ENCODE results near the gene NUP133. TPM values are rescaled to one million over a fixed set of nuclear protein-coding genes. Genes with fewer than 3 reads are reported as not detected.
A peak's percentile ranks its signal among the peaks of the same experiment; 100 is the strongest.

The NUP133 gene
- total and polyA plus RNA-seq, 4 donors = 5.7 to 22.7 (median 10.4) TPM

- peaks cover 6 to 24% (median 13%) of the 10 kb centered on the region in 4 donors for H3K27me3 ChIP-seq (ENCODE audit: control insufficient read depth in 4 of 4, insufficient read depth in 4 of 4, low read length in 3 of 4)
- H3K9me3 ChIP-seq (ENCODE audit: control insufficient read depth in 4 of 4, low read length in 3 of 4) = no peaks in the 10 kb centered on the region
- WGBS = 4% methylated on average over 16 of the region's 16 CpGs
- peak; percentile 66 for DNase-seq (ENCODE audit: low spot score)
- no peak overlapping the region for H3K27ac ChIP-seq (ENCODE audit: low read depth in 1 of 2, low read length in 2 of 2)
- H3K4me3 ChIP-seq (ENCODE audit: low read depth in 1 of 3, low read length in 3 of 3) = no peak overlapping the region
- H3K4me1 ChIP-seq (ENCODE audit: control insufficient read depth in 4 of 4, insufficient read depth in 4 of 4, low read length in 3 of 4) = peaks cover 2 to 21% (median 13%) of the 10 kb centered on the region in 4 donors
- TF ChIP-seq NR2F2 (IDR thresholded peaks at IDR 0.05) = no peak
- peak; percentile 97 for TF ChIP-seq REST (IDR thresholded peaks at IDR 0.05)
- no peak overlapping the region for H3K9ac ChIP-seq (ENCODE audit: low read depth in 1 of 2, low read length in 2 of 2)
- no peaks in the 10 kb centered on the region for H3K36me3 ChIP-seq (ENCODE audit: control insufficient read depth in 4 of 4, insufficient read depth in 3 of 4, low read depth in 1 of 4, low read length in 3 of 4)
Measured at GRCh38 chr1:229430761-229431283, 77.3 kb downstream of the NUP133 start.

GRCh38 chr1:229428256-229428655, 79.9 kb downstream of the NUP133 start:
- Histone ChIP-seq H3K27ac (ENCODE audit: low read depth in 1 of 2, low read length in 2 of 2) (no peak overlapping the region), H3K9ac (ENCODE audit: low read depth in 1 of 2, low read length in 2 of 2) (no peak overlapping the region), H3K4me1 (ENCODE audit: control insufficient read depth in 4 of 4, insufficient read depth in 4 of 4, low read length in 3 of 4) (peaks cover 0 to 14% (median 11%) of the 10 kb centered on the region in 4 donors), H3K9me3 (ENCODE audit: control insufficient read depth in 4 of 4, low read length in 3 of 4) (no peaks in the 10 kb centered on the region), H3K4me3 (ENCODE audit: low read depth in 1 of 3, low read length in 3 of 3) (no peak overlapping the region), H3K36me3 (ENCODE audit: control insufficient read depth in 4 of 4, insufficient read depth in 3 of 4, low read depth in 1 of 4, low read length in 3 of 4) (no peaks in the 10 kb centered on the region), H3K27me3 (ENCODE audit: control insufficient read depth in 4 of 4, insufficient read depth in 4 of 4, low read length in 3 of 4) (peaks cover 4 to 19% (median 7%) of the 10 kb centered on the region in 4 donors)
- TF ChIP-seq JUND (IDR thresholded peaks at IDR 0.05) (no peak), HNF4G (IDR thresholded peaks at IDR 0.05) (no peak), YY1 (IDR thresholded peaks at IDR 0.05) (no peak), ATF3 (IDR thresholded peaks at IDR 0.05) (no peak), MAX (IDR thresholded peaks at IDR 0.05) (no peak), RXRA (IDR thresholded peaks at IDR 0.05) (no peak), REST (IDR thresholded peaks at IDR 0.05) (no peak), CTCF (IDR thresholded peaks at IDR 0.05; ENCODE audit: low read depth, low read length, missing input control) (no peak), ZBTB33 (IDR thresholded peaks at IDR 0.05) (no peak), FOXA2 (IDR thresholded peaks at IDR 0.05) (no peak), HNF4A (conservative IDR thresholded peaks at IDR 0.05) (no peak), FOXA1 (IDR thresholded peaks at IDR 0.05) (no peak), EGR1 (IDR thresholded peaks at IDR 0.05; ENCODE audit: low read depth in 2 of 2) (no peak), GABPA (IDR thresholded peaks at IDR 0.05 in 1 of 2, conservative IDR thresholded peaks at IDR 0.05 in 1 of 2) (no peak), RAD21 (IDR thresholded peaks at IDR 0.05) (no peak), NR2F2 (IDR thresholded peaks at IDR 0.05) (no peak)
- no peak for DNase-seq (ENCODE audit: low spot score)
- WGBS = 70% methylated on average over 3 of the region's 3 CpGs

Data from liver (tissue), 9 donors.